SK-N-SH (cell line): ENCODE measurements around the gene BSX. TPM values are rescaled to one million over a fixed set of nuclear protein-coding genes. Genes with fewer than 3 reads are reported as not detected.

ENCODE experiments used
- CTCF ChIA-PET: fragments of 300-600, 350-600 bp; formaldehyde crosslinking; extraction: SDS; loops from one replicate; lab custom pipeline; 2021; lab: Yijun Ruan, JAX
- POLR2A ChIA-PET: fragments of 350-600 bp; sonication (Branson Sonifier 250); formaldehyde crosslinking; extraction: SDS; loops from one replicate; lab custom pipeline; 2020; ENCODE audit warnings: antibody characterized with exemption, inconsistent platforms; lab: Yijun Ruan, JAX
- DNase-seq: peaks from one replicate; pipeline ENCODE4 v3.0.0; 2012
- H2AFZ ChIP-seq: fragments of 200-600 bp; sonication (generic); 2 replicates; pipeline ENCODE4 v1.8.1; 2016; ENCODE audit warnings: antibody characterized with exemption, mild to moderate bottlenecking, low read depth
- H3F3A ChIP-seq: fragments of 200-600 bp; sonication (generic); replicated peaks from 2 replicates; pipeline ENCODE3; 2016; ENCODE audit warnings: antibody characterized with exemption, mild to moderate bottlenecking; ENCODE audit not compliant: insufficient read depth
- H3K27ac ChIP-seq, 2 experiments: fragments of 200-500 bp in 1 of 2; fragments of 200-600 bp in 1 of 2; sonication (Bioruptor generic) in 1 of 2; sonication (generic), shearing (Covaris generic) in 1 of 2; 2 replicates each; pipeline versions ENCODE4 v1.5.1 to v1.6.1; 2014 to 2016; ENCODE audit warnings: low read depth in 2 of 2, inconsistent platforms in 1 of 2, low read length in 1 of 2, mild to moderate bottlenecking in 1 of 2, mixed read lengths in 1 of 2
- H3K27me3 ChIP-seq: fragments of 200-600 bp; sonication (generic), shearing (Covaris generic); 2 replicates; pipeline ENCODE4 v1.6.1; 2016; ENCODE audit warnings: mixed run types; ENCODE audit not compliant: insufficient read depth
- H3K36me3 ChIP-seq, 2 experiments: fragments of 200-500 bp in 1 of 2; fragments of 200-600 bp in 1 of 2; sonication (Bioruptor generic) in 1 of 2; sonication (generic) in 1 of 2; replicated peaks in 1 of 2; 2 replicates each; pipeline versions ENCODE3 to v1.5.1; 2014 to 2016; ENCODE audit warnings: low read length in 1 of 2, mild to moderate bottlenecking in 1 of 2; ENCODE audit not compliant: insufficient read depth in 2 of 2, control insufficient read depth in 1 of 2
- H3K4me1 ChIP-seq, 2 experiments: fragments of 200-500 bp in 1 of 2; fragments of 200-600 bp in 1 of 2; sonication (Bioruptor generic) in 1 of 2; sonication (generic), shearing (Covaris generic) in 1 of 2; 2 replicates each; pipeline versions ENCODE4 v1.5.1 to v1.6.1; 2014 to 2016; ENCODE audit warnings: low read depth in 1 of 2, low read length in 1 of 2, mixed run types in 1 of 2; ENCODE audit not compliant: insufficient read depth in 2 of 2, control insufficient read depth in 1 of 2
- H3K4me2 ChIP-seq: fragments of 200-600 bp; sonication (generic), shearing (Covaris generic); 2 replicates; pipeline ENCODE4 v1.6.1; 2017; ENCODE audit warnings: mixed run types
- H3K4me3 ChIP-seq, 2 experiments: fragments of 200-500 bp in 1 of 2; fragments of 200-600 bp in 1 of 2; sonication (Bioruptor generic) in 1 of 2; sonication (generic), shearing (Covaris generic) in 1 of 2; 2 replicates each; pipeline versions ENCODE4 v1.5.1 to v1.8.1; 2014 to 2016; ENCODE audit warnings: low read depth in 2 of 2, inconsistent platforms in 1 of 2, low read length in 1 of 2, mild to moderate bottlenecking in 1 of 2, mixed read lengths in 1 of 2, moderate library complexity in 1 of 2
- H3K79me2 ChIP-seq: fragments of 200-600 bp; sonication (generic); 2 replicates; pipeline ENCODE4 v1.8.1; 2017; ENCODE audit warnings: mild to moderate bottlenecking; ENCODE audit not compliant: insufficient read depth
- H3K9ac ChIP-seq: fragments of 200-600 bp; sonication (generic); 2 replicates; pipeline ENCODE4 v1.6.1; 2017; ENCODE audit warnings: mixed run types
- H3K9me2 ChIP-seq: fragments of 200-600 bp; sonication (generic); 2 replicates; pipeline ENCODE4 v1.6.1; 2017; ENCODE audit warnings: mixed run types
- H3K9me3 ChIP-seq: fragments of 200-600 bp; sonication (generic); 2 replicates; pipeline ENCODE4 v1.6.1; 2017; ENCODE audit warnings: mixed run types, mild to moderate bottlenecking, moderate library complexity
- H4K20me1 ChIP-seq: fragments of 200-600 bp; sonication (generic); 2 replicates; pipeline ENCODE4 v1.6.1; 2017; ENCODE audit warnings: mild to moderate bottlenecking, mixed run types; ENCODE audit not compliant: insufficient read depth
- CTCF ChIP-seq: fragments of 200-600 bp; sonication (generic); IDR thresholded peaks from 2 replicates; pipeline ENCODE4 v1.6.1; 2017; ENCODE audit warnings: antibody characterized with exemption, mild to moderate bottlenecking, moderate library complexity
- ELF1 ChIP-seq: IDR thresholded peaks from 2 replicates; pipeline ENCODE4 v1.4.0; 2012
- EP300 ChIP-seq, 2 experiments: IDR thresholded peaks; 2 replicates each; pipeline versions ENCODE4 v1.4.0 to v1.6.1; 2012; ENCODE audit warnings: borderline replicate concordance in 1 of 2, low read depth in 1 of 2, low read length in 1 of 2
- FOSL2 ChIP-seq: IDR thresholded peaks from 2 replicates; pipeline ENCODE4 v1.4.0; 2012; ENCODE audit warnings: low read depth, mild to moderate bottlenecking, moderate library complexity, borderline replicate concordance
- FOXJ3 ChIP-seq: sonication (generic); formaldehyde crosslinking; IDR thresholded peaks from 2 replicates; pipeline ENCODE4 v1.5.1; 2020; ENCODE audit warnings: mild to moderate bottlenecking, missing genetic modification reagents
- FOXM1 ChIP-seq: IDR thresholded peaks from 2 replicates; pipeline ENCODE4 v1.4.0; 2012; ENCODE audit warnings: low read depth, mild to moderate bottlenecking
- GABPA ChIP-seq: IDR thresholded peaks from 2 replicates; pipeline ENCODE4 v1.4.0; 2012; ENCODE audit warnings: low read depth, mild to moderate bottlenecking
- GATA2 ChIP-seq: sonication (generic); formaldehyde crosslinking; IDR thresholded peaks from 2 replicates; pipeline ENCODE4 v1.5.0; 2020; ENCODE audit warnings: mild to moderate bottlenecking, missing genetic modification reagents
- IRF3 ChIP-seq: fragments of 150-350 bp; IDR thresholded peaks from 2 replicates; pipeline ENCODE4 v1.6.1; 2016; ENCODE audit warnings: mild to moderate bottlenecking, low read depth, low read length
- MAX ChIP-seq: IDR thresholded peaks from 2 replicates; pipeline ENCODE4 v1.4.0; 2012; ENCODE audit warnings: low read depth
- NFIC ChIP-seq: IDR thresholded peaks from 2 replicates; pipeline ENCODE4 v1.4.0; 2012; ENCODE audit warnings: borderline replicate concordance
- NRF1 ChIP-seq: IDR thresholded peaks from 2 replicates; pipeline ENCODE4 v1.6.1; 2012; ENCODE audit warnings: low read depth, mild to moderate bottlenecking, low read length
- PBX3 ChIP-seq: IDR thresholded peaks from 2 replicates; pipeline ENCODE4; 2012
- RAD21 ChIP-seq: IDR thresholded peaks from 2 replicates; pipeline ENCODE4 v1.6.1; 2012; ENCODE audit warnings: mild to moderate bottlenecking, low read length
- REST ChIP-seq: IDR thresholded peaks from 2 replicates; pipeline ENCODE4 v1.6.1; 2012; ENCODE audit warnings: mild to moderate bottlenecking, low read depth, low read length, moderate library complexity
- RFX5 ChIP-seq: IDR thresholded peaks from 2 replicates; pipeline ENCODE4 v1.6.1; 2012; ENCODE audit warnings: mild to moderate bottlenecking, improper control_type of control experiment, low read length
- SMC3 ChIP-seq: IDR thresholded peaks from 2 replicates; pipeline ENCODE4 v1.6.1; 2012; ENCODE audit warnings: low read depth, low read length, improper control_type of control experiment
- USF1 ChIP-seq: IDR thresholded peaks from 2 replicates; pipeline ENCODE4 v1.4.0; 2012; ENCODE audit warnings: low read depth, borderline replicate concordance
- WGBS: methylation state at CpG from one replicate; pipeline ENCODE4 v1.1.6; 2017; ENCODE audit warnings: low lambda C conversion rate; 5-methylcytosine and 5-hydroxymethylcytosine counted together
- polyA plus RNA-seq, 3 experiments: library from polyadenylated mRNA; depleted of rRNA; stranded (reverse); fragments of >200 nt; gene quantifications; 2 replicates each; pipeline ENCODE4 v1.2.3, GENCODE V29; 2012

BSX gene
- polyA plus RNA-seq, 1 of the 3 experiments (the other 2 are of a cell fraction) = 0.16 TPM

- H3K9me3 ChIP-seq = no peaks in the 10 kb centered on the region
- H3F3A ChIP-seq = no peaks in the 10 kb centered on the region
- ChIA-PET CTCF (interaction anchor here (1.1 kb wide), 1 partner anchor 12 kb away, joined by 3 read pairs; no protein-coding TSS in a partner anchor), POLR2A (no interaction called here)
- no peak overlapping the region for H3K4me2 ChIP-seq
- no peak for TF ChIP-seq EP300 (IDR thresholded peaks at IDR 0.05; ENCODE audit: borderline replicate concordance in 1 of 2, low read depth in 1 of 2, low read length in 1 of 2)
- TF ChIP-seq REST = no peak
- no peak for TF ChIP-seq CTCF
- no peak for TF ChIP-seq SMC3
- TF ChIP-seq FOXJ3 = no peak
- TF ChIP-seq GATA2 (CRISPR knock-in tag) = no peak
- TF ChIP-seq RFX5 = no peak
- no peak for TF ChIP-seq FOXM1
- no peak for TF ChIP-seq NRF1
- no peak for TF ChIP-seq ELF1
- no peak for TF ChIP-seq GABPA
- no peak for TF ChIP-seq FOSL2
- TF ChIP-seq PBX3 = no peak
- TF ChIP-seq USF1 = no peak
- no peak for TF ChIP-seq IRF3
- no peak for TF ChIP-seq MAX
- TF ChIP-seq NFIC = no peak
- TF ChIP-seq RAD21 = no peak
- H3K4me3 ChIP-seq = no peak overlapping the region
- no peaks in the 10 kb centered on the region for H3K27me3 ChIP-seq
- H3K36me3 ChIP-seq = peaks cover 0 to 11% of the 10 kb centered on the region in 2 experiments
- DNase-seq = no peak
- 93% methylated on average over 2 of the region's 2 CpGs for WGBS
- H3K79me2 ChIP-seq = no peaks in the 10 kb centered on the region
- H2AFZ ChIP-seq = no peak overlapping the region
- H3K4me1 ChIP-seq = no peaks in the 10 kb centered on the region; a peak in 1 of 4 replicates
- no peak overlapping the region for H3K9ac ChIP-seq
- H3K9me2 ChIP-seq = no peaks in the 10 kb centered on the region; the same call in 1 of the 2 replicates
- no peak overlapping the region for H3K27ac ChIP-seq
- H4K20me1 ChIP-seq = no peaks in the 10 kb centered on the region
Measured at GRCh38 chr11:122938557-122938956, 43.1 kb downstream of the BSX start.
